Hippocampal formation (tissue), 2 donors: Measurements from ENCODE around the gene CERT1.
"Not testable (repeated sequence)": the region's sequence is repeated elsewhere in the genome, so short reads cannot be mapped to it uniquely, and the experiment has no call there.

ENCODE experiments used
- DNase-seq, 2 donors: peaks; one replicate each; lab custom pipeline; 2025; lab: John Stamatoyannopoulos, UW

Gene CERT1

GRCh38 chr5:75511435-75512382, at the start of gene CERT1, which contains the start of gene POLK:
TSS of gene CERT1 (minus strand) at chr5:75511629. CDS start at chr5:75511207, 422 bp downstream.
TSS of gene POLK (plus strand) at chr5:75511891.
- peak; percentile 99 to 100 for DNase-seq

- DNase-seq: not testable (repeated sequence)
These were observed 49.2 kb upstream of the CERT1 start for GRCh38 chr5:75560655-75561054.

- DNase-seq: no peak
These were observed 47.7 kb upstream of the CERT1 start for GRCh38 chr5:75558981-75559632.

GRCh38 chr5:75558221-75558620, 46.8 kb upstream of the CERT1 start:
- DNase-seq: no peak

GRCh38 chr5:75553358-75553757, 41.9 kb upstream of the CERT1 start:
- DNase-seq: no peak

- no peak for DNase-seq
These were observed 41.3 kb upstream of the CERT1 start for GRCh38 chr5:75552764-75553163.

GRCh38 chr5:75551471-75551870, 40.0 kb upstream of the CERT1 start:
- no peak for DNase-seq

- no peak for DNase-seq
These were observed 39.2 kb upstream of the CERT1 start for GRCh38 chr5:75550597-75550996.

- no peak for DNase-seq
These were observed 36.4 kb upstream of the CERT1 start for GRCh38 chr5:75547812-75548211.

- no peak for DNase-seq
These were observed 35.4 kb upstream of the CERT1 start for GRCh38 chr5:75546830-75547229.

GRCh38 chr5:75545131-75545530, 33.7 kb upstream of the CERT1 start:
- DNase-seq: no peak

GRCh38 chr5:75538211-75538610, 26.8 kb upstream of the CERT1 start:
- no peak for DNase-seq

GRCh38 chr5:75536694-75537360, 25.4 kb upstream of the CERT1 start:
- no peak for DNase-seq

GRCh38 chr5:75536147-75536546, 24.7 kb upstream of the CERT1 start:
- no peak for DNase-seq

GRCh38 chr5:75534734-75535133, 23.3 kb upstream of the CERT1 start:
- no peak for DNase-seq

GRCh38 chr5:75533716-75534115, 22.3 kb upstream of the CERT1 start:
- DNase-seq: not testable (repeated sequence)

GRCh38 chr5:75532190-75532589, 20.8 kb upstream of the CERT1 start:
- no peak for DNase-seq

- no peak for DNase-seq
These were observed 17.8 kb upstream of the CERT1 start for GRCh38 chr5:75529185-75529584.

- no peak for DNase-seq
These were observed 14.6 kb upstream of the CERT1 start for GRCh38 chr5:75526070-75526469.

GRCh38 chr5:75525344-75525743, 13.9 kb upstream of the CERT1 start:
- no peak for DNase-seq

GRCh38 chr5:75524591-75524990, 13.2 kb upstream of the CERT1 start:
- DNase-seq: no peak

- no peak for DNase-seq
These were observed 12.6 kb upstream of the CERT1 start for GRCh38 chr5:75524071-75524470.

GRCh38 chr5:75523275-75523674, 11.8 kb upstream of the CERT1 start:
- DNase-seq: no peak
